ENCODE measurements around the gene ZNF541. TPM values are rescaled to one million over a fixed set of nuclear protein-coding genes. Genes with fewer than 3 reads are reported as not detected.

Gene ZNF541
- not detected in 5 replicates for total RNA-seq (2022; extraction: Qiagen RNA extraction)

GRCh38 chr19:47573071-47574026, at the start of gene ZNF541:
Gene ZNF541 (minus strand): TSS chr19:47573148. CDS start chr19:47555856, 17,292 bp downstream.

GRCh38 chr19:47608969-47609905, 36.3 kb upstream of the ZNF541 start, which contains the start of gene BICRA:
Gene BICRA (plus strand): TSS chr19:47609134. CDS start chr19:47673575, 64,441 bp downstream.

Other genes starting within 250 kb of the ZNF541 start
- gene C5AR2, start 241.0 kb downstream of the ZNF541 start, total RNA-seq (2022; extraction: Qiagen RNA extraction): 6.3 to 15.0 TPM (median 11.4 TPM) in 5 replicates
- gene DHX34, start 223.8 kb downstream of the ZNF541 start, total RNA-seq (2022; extraction: Qiagen RNA extraction): 26.7 to 38.6 TPM (median 35.8 TPM) in 5 replicates
- gene MEIS3, start 153.6 kb downstream of the ZNF541 start, total RNA-seq (2022; extraction: Qiagen RNA extraction): 32.5 to 41.9 TPM (median 35.9 TPM) in 5 replicates
- gene SLC8A2, start 101.3 kb downstream of the ZNF541 start, total RNA-seq (2022; extraction: Qiagen RNA extraction): 0.25 to 0.75 TPM (median 0.51 TPM) in 5 replicates
- gene KPTN, start 88.9 kb downstream of the ZNF541 start, total RNA-seq (2022; extraction: Qiagen RNA extraction): 17.9 to 21.1 TPM (median 20.5 TPM) in 5 replicates
- gene NAPA, start 58.1 kb downstream of the ZNF541 start, total RNA-seq (2022; extraction: Qiagen RNA extraction): 94.1 to 111 TPM (median 94.9 TPM) in 5 replicates
- 12.3 to 16.3 TPM (median 13.9 TPM) in 5 replicates for gene BICRA, start 36.0 kb upstream of the ZNF541 start, total RNA-seq (2022; extraction: Qiagen RNA extraction)
- gene EHD2, start 140.3 kb upstream of the ZNF541 start, total RNA-seq (2022; extraction: Qiagen RNA extraction): 116 to 150 TPM (median 141 TPM) in 5 replicates
- gene NOP53, start 172.4 kb upstream of the ZNF541 start, total RNA-seq (2022; extraction: Qiagen RNA extraction): 236 to 287 TPM (median 257 TPM) in 5 replicates
- 97.2 to 170 TPM (median 159 TPM) in 5 replicates for gene SELENOW, start 205.6 kb upstream of the ZNF541 start, total RNA-seq (2022; extraction: Qiagen RNA extraction)
- not detected in 5 replicates for gene TPRX1, start 231.4 kb upstream of the ZNF541 start, total RNA-seq (2022; extraction: Qiagen RNA extraction)
- not detected in 5 replicates for gene CRX, start 248.8 kb upstream of the ZNF541 start, total RNA-seq (2022; extraction: Qiagen RNA extraction)